Mucosa of descending colon (tissue), 3 donors: ENCODE data around the gene SPTLC2. TPM values are rescaled to one million over a fixed set of nuclear protein-coding genes. Genes with fewer than 3 reads are reported as not detected.

ENCODE experiments used
- ATAC-seq: fragments of 200-7000 bp; cut with Tn5 transposase; one replicate; pipeline ENCODE4 v1.9.1; 2020; ENCODE audit warnings: mild to moderate bottlenecking, moderate library complexity
- DNase-seq, 3 donors: peaks; one replicate each; pipeline ENCODE4 v3.0.0-alpha.2; 2020
- H3K36me3 ChIP-seq: fragments of 200-600 bp; one replicate; pipeline ENCODE4 v1.8.0; 2021; ENCODE audit warnings: low read depth, mild to moderate bottlenecking
- H3K4me1 ChIP-seq: fragments of 200-600 bp; one replicate; pipeline ENCODE4 v1.8.0; 2021; ENCODE audit warnings: low read depth, mild to moderate bottlenecking
- H3K4me3 ChIP-seq: fragments of 200-600 bp; one replicate; pipeline ENCODE4 v1.8.0; 2021; ENCODE audit warnings: mild to moderate bottlenecking
- H3K9me3 ChIP-seq: fragments of 200-600 bp; one replicate; pipeline ENCODE4 v1.8.0; 2021; ENCODE audit warnings: mild to moderate bottlenecking
- intact Hi-C, 2 donors: fragments of 100-400 bp; cut with DNase I in 1 of 2; cut with micrococcal nuclease in 1 of 2; formaldehyde crosslinking; loops; one replicate each; pipeline versions ENCODE4 v1.11.0 to v1.11.1; 2022; cut with DNase I, micrococcal nuclease
- total RNA-seq, 3 donors: library from RNA; stranded (reverse); fragmentation: NEBNext Ultra II Directional in 2 of 3; extraction: Animal tissue kit (Norgen Biotek cat#: 25700) in 2 of 3; gene quantifications; one replicate each; pipeline versions ENCODE4 v1.2.1 to v1.2.4, GENCODE V29; 2021 to 2023
- TF ChIP-seq, protein P1 (sequence below): fragments of 200-600 bp; IDR thresholded peaks from one replicate; pipeline ENCODE4 v1.8.0; 2022; ENCODE audit warnings: antibody characterized with exemption, mild to moderate bottlenecking
- donor health status: DM: no; HTN: no; CAD: no; lungs with moderate emphysema.
- donor health status: DM: no; HTN: no; CAD: no.
- donor health status: DM: no; HTN: yes; CAD: no.

SPTLC2 gene
- total RNA-seq, 3 donors from 2014 or later, result 43.2 to 67.1 (median 58.6) TPM

DNA sequence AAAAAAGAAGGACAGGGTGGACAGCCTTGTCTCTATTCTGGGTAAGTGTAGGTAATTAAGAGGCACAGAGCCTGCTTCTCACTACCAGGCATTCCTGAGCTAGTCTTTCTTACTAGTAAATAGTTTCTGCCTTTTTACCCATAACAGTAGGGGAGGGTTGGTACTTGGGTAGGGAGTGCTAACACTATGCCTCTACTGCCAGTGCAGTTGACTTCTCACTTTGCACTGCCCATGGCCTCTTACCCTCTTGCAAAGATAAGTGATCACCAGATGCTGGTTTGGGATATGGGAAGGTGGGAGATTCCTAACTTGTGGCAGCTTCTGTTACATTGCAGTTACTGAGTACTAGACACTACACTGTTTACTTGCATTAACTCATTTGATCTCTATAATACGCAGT, 146.9 kb downstream of the SPTLC2 start:
- Histone ChIP-seq H3K36me3 (peaks cover 23% of the 10 kb centered on the region), H3K9me3 (no peaks in the 10 kb centered on the region), H3K4me3 (no peak overlapping the region), H3K4me1 (peaks cover 9% of the 10 kb centered on the region)
- intact Hi-C loops, result no loop called here
- no peak for DNase-seq
- ATAC-seq, result no peak
- TF ChIP-seq, protein P1, sequence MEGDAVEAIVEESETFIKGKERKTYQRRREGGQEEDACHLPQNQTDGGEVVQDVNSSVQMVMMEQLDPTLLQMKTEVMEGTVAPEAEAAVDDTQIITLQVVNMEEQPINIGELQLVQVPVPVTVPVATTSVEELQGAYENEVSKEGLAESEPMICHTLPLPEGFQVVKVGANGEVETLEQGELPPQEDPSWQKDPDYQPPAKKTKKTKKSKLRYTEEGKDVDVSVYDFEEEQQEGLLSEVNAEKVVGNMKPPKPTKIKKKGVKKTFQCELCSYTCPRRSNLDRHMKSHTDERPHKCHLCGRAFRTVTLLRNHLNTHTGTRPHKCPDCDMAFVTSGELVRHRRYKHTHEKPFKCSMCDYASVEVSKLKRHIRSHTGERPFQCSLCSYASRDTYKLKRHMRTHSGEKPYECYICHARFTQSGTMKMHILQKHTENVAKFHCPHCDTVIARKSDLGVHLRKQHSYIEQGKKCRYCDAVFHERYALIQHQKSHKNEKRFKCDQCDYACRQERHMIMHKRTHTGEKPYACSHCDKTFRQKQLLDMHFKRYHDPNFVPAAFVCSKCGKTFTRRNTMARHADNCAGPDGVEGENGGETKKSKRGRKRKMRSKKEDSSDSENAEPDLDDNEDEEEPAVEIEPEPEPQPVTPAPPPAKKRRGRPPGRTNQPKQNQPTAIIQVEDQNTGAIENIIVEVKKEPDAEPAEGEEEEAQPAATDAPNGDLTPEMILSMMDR, result no peak

DNA sequence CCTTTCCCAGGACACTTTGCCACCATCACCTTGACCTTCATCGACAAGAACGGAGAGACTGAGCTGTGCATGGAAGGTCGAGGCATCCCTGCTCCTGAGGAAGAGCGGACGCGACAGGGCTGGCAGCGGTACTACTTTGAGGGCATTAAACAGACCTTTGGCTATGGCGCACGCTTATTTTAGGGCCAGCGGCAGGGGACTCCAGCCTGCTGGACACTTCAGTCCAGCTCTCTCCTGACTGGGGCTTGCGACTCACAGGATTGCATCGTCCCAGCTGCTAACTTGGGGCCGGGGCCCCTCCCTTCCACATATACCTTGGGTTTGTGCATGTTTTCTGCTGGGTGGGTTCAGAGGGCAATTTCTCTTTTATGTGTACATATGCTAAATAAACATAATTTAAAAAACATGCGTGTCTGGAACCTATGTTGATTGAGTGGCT, 147.4 kb downstream of the SPTLC2 start:
- TF ChIP-seq, protein P1, result no peak
- peaks cover 23% of the 10 kb centered on the region for H3K36me3 ChIP-seq
- intact Hi-C loops, result no loop called here
- no peaks in the 10 kb centered on the region for H3K9me3 ChIP-seq
- DNase-seq, result peak in 1 of 3 donors; percentile 14
- H3K4me3 ChIP-seq, result no peak overlapping the region
- peak; percentile 3 for ATAC-seq
- peaks cover 9% of the 10 kb centered on the region for H3K4me1 ChIP-seq

DNA sequence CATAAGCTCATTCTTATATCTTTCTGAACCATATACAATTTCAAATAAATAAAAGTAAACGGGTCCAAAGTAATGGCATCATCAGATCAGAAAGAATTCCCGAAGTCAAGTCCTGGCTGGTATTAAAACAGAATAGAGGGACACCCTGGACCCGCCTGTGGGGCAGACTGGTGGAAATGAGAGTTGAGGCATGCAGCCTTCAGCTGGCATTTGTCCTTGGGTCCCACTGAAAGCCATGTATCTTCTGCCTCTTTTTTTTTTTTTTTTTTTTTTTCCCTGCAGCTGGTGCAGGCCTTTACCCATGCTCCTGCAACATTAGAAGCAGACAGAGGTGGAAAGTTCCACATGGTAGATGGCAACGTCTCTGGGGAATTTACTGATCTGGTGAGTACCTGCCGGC, 148.6 kb downstream of the SPTLC2 start:
- Histone ChIP-seq H3K4me3 (no peak overlapping the region), H3K4me1 (peaks cover 9% of the 10 kb centered on the region), H3K36me3 (peaks cover 24% of the 10 kb centered on the region), H3K9me3 (no peaks in the 10 kb centered on the region)
- TF ChIP-seq, protein P1, result no peak
- DNase-seq, result no peak
- ATAC-seq, result no peak
- intact Hi-C loops, result no loop called here

DNA sequence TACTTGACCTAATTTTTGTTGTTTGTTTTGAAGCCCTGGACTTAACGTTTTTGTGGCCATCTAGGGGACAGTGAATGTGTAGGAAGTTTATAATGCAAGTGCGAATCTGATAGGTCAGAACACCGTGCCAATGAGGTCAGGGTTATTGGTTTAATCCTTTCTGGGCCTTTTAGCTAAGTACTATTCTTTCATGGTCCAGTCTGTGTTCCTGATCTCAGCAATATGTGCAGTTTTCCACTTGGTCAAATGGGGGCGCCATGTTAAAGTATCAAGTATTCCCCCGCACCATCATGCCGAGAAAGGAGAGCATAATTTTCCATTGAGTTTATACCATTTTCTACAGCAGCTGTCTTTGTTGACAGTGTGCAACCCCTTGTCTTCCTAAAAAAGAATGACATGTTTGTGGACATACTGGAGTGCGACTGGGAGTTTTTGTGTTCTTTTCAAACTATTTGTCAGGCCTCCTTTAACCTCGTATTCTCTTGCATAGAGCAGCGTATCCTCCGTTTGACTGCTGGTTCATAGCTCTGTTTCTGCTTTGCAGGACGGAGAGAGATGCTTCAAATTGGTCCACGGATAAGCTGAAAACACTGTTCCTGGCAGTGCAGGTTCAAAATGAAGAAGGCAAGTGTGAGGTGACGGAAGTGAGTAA, 157.2 kb downstream of the SPTLC2 start:
- intact Hi-C loops, result no loop called here
- DNase-seq, result peak in 1 of 3 donors; percentile 90
- Histone ChIP-seq H3K9me3 (no peaks in the 10 kb centered on the region), H3K4me1 (peaks cover 16% of the 10 kb centered on the region), H3K4me3 (peak overlapping the region; percentile 94), H3K36me3 (peaks cover 7% of the 10 kb centered on the region)
- TF ChIP-seq, protein P1, result peak; percentile 13
- ATAC-seq, result no peak

DNA sequence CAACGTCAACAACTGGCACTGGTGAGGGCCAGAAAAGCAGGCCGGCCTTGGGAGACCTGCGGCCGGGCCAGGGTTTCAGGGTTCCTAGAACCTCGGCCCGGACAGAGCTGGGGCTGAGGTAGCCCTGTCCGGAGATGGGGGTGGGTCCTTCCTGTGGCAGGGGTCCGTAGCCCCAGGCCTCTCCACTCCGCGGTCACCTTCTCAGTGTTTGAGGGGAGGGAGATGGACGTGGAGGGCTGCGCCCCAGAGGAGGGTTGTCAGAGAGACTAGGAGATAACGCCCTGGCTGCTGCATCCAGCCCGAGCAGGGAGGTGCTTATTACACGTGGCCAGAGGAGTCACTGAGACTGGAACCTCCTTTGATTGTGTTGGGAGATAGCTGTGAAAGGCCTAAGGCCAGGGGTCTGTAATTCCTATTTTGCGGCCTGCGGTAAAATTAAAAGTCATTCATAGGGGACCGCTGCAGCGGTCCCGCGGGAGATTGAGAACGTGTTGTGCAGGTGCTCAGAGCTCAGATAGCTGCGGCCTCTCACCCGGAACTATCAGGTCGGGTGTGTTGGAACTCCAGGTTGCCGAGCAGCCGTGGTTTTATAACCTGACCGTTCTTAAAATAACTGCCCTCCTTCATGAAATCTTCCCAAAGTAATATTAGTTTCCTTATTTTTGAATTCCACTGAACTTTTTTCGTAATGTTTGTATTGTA, 158.0 kb downstream of the SPTLC2 start:
- peak; percentile 57 to 65 (median 59) for DNase-seq
- intact Hi-C loops, result no loop called here
- H3K4me1 ChIP-seq, result peaks cover 16% of the 10 kb centered on the region
- H3K9me3 ChIP-seq, result no peaks in the 10 kb centered on the region
- peaks cover 7% of the 10 kb centered on the region for H3K36me3 ChIP-seq
- peak; percentile 43 for ATAC-seq
- TF ChIP-seq, protein P1, result no peak
- H3K4me3 ChIP-seq, result peak overlapping the region; percentile 94
